ENCODE data around the gene POLR1E.
A peak's percentile ranks its signal among the peaks of the same experiment; 100 is the strongest.

Gene POLR1E

GRCh38 chr9:37485389-37486255 lies at the start of gene POLR1E:
TSS of gene POLR1E (plus strand) at chr9:37485948. CDS start at chr9:37486048, 100 bp downstream.
- peak; percentile 96 for DNase-seq (ENCODE audit: low spot score)

- no peak for DNase-seq (ENCODE audit: low spot score)
Observed at GRCh38 chr9:37436540-37436939, 49.2 kb upstream of the POLR1E start.

- DNase-seq (ENCODE audit: low spot score), result no peak
Observed at GRCh38 chr9:37437010-37437409, 48.7 kb upstream of the POLR1E start.

GRCh38 chr9:37437621-37438020 lies 48.1 kb upstream of the POLR1E start:
- no peak for DNase-seq (ENCODE audit: low spot score)

- no peak for DNase-seq (ENCODE audit: low spot score)
Observed at GRCh38 chr9:37438359-37438758, 47.4 kb upstream of the POLR1E start.

GRCh38 chr9:37441776-37442370 lies 43.9 kb upstream of the POLR1E start:
- DNase-seq (ENCODE audit: low spot score), result no peak

- no peak for DNase-seq (ENCODE audit: low spot score)
Observed at GRCh38 chr9:37442556-37442955, 43.2 kb upstream of the POLR1E start.

GRCh38 chr9:37443566-37443965 lies 42.2 kb upstream of the POLR1E start:
- DNase-seq (ENCODE audit: low spot score), result no peak

GRCh38 chr9:37444890-37445289 lies 40.9 kb upstream of the POLR1E start:
- DNase-seq (ENCODE audit: low spot score), result no peak

GRCh38 chr9:37445832-37446231 lies 39.9 kb upstream of the POLR1E start:
- no peak for DNase-seq (ENCODE audit: low spot score)

GRCh38 chr9:37446401-37446800 lies 39.3 kb upstream of the POLR1E start:
- DNase-seq (ENCODE audit: low spot score), result no peak

- no peak for DNase-seq (ENCODE audit: low spot score)
Observed at GRCh38 chr9:37447111-37447510, 38.6 kb upstream of the POLR1E start.

GRCh38 chr9:37449862-37450632 lies 35.7 kb upstream of the POLR1E start:
- DNase-seq (ENCODE audit: low spot score), result no peak

GRCh38 chr9:37451628-37452027 lies 34.1 kb upstream of the POLR1E start:
- no peak for DNase-seq (ENCODE audit: low spot score)

GRCh38 chr9:37452611-37453010 lies 33.1 kb upstream of the POLR1E start:
- DNase-seq (ENCODE audit: low spot score), result no peak

- DNase-seq (ENCODE audit: low spot score), result no peak
Observed at GRCh38 chr9:37453827-37454226, 31.9 kb upstream of the POLR1E start.

- no peak for DNase-seq (ENCODE audit: low spot score)
Observed at GRCh38 chr9:37454238-37454637, 31.5 kb upstream of the POLR1E start.

GRCh38 chr9:37455884-37456647 lies 29.7 kb upstream of the POLR1E start:
- DNase-seq (ENCODE audit: low spot score), result no peak

GRCh38 chr9:37456817-37457216 lies 28.9 kb upstream of the POLR1E start:
- peak; percentile 6 for DNase-seq (ENCODE audit: low spot score)

- no peak for DNase-seq (ENCODE audit: low spot score)
Observed at GRCh38 chr9:37464006-37464405, 21.7 kb upstream of the POLR1E start.

GRCh38 chr9:37464426-37465248 lies 21.1 kb upstream of the POLR1E start:
- DNase-seq (ENCODE audit: low spot score), result peak; percentile 57
